ENCODE data around the gene NEGR1.

DNA sequence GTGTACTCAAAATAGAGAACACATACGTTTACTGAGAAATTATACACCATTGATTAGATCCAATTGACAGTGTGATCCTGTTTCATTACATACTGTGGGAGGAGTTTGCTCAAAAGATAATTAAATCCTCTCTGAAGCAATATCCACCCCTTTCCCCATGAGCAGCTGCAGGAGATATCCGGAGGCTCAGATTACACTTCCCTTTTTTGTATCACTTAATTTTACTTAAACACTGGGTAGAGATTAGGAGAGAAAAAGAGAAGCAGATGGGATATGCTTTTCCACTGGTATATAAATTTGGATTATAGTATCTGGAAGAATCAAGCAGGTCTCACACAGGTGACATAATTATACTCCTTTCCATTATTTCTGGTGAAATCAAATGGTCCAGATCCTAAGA, 868.2 kb downstream of the NEGR1 start:
- TF ChIP-seq, protein P1, sequence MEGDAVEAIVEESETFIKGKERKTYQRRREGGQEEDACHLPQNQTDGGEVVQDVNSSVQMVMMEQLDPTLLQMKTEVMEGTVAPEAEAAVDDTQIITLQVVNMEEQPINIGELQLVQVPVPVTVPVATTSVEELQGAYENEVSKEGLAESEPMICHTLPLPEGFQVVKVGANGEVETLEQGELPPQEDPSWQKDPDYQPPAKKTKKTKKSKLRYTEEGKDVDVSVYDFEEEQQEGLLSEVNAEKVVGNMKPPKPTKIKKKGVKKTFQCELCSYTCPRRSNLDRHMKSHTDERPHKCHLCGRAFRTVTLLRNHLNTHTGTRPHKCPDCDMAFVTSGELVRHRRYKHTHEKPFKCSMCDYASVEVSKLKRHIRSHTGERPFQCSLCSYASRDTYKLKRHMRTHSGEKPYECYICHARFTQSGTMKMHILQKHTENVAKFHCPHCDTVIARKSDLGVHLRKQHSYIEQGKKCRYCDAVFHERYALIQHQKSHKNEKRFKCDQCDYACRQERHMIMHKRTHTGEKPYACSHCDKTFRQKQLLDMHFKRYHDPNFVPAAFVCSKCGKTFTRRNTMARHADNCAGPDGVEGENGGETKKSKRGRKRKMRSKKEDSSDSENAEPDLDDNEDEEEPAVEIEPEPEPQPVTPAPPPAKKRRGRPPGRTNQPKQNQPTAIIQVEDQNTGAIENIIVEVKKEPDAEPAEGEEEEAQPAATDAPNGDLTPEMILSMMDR (IDR thresholded peaks at IDR 0.05) = no peak
- no peak for TF ChIP-seq POLR2AphosphoS5 (IDR thresholded peaks at IDR 0.05)

Measured in transverse colon (tissue), 4 donors.